ENCODE results near the gene ZNF578. TPM values are rescaled to one million over a fixed set of nuclear protein-coding genes. Genes with fewer than 3 reads are reported as not detected.
"Not testable (repeated sequence)": the region's sequence is repeated elsewhere in the genome, so short reads cannot be mapped to it uniquely, and the experiment has no call there.

Gene ZNF578
- total RNA-seq, 1 donor from 2014 or later = not detected

- Mint-ChIP-seq H3K36me3 (ENCODE audit: low read depth) (no peaks in the 10 kb centered on the region), H3K9me3 (ENCODE audit: low read depth) (peaks cover 15% of the 10 kb centered on the region), H3K4me1 (ENCODE audit: low read depth) (peaks cover 16% of the 10 kb centered on the region), H3K27me3 (ENCODE audit: low read depth) (no peaks in the 10 kb centered on the region), H3K27ac (ENCODE audit: unreplicated experiment) (no peak overlapping the region), H3K4me3 (ENCODE audit: unreplicated experiment) (no peak overlapping the region)
- TF ChIP-seq CTCF (IDR thresholded peaks at IDR 0.05) = no peak
- no peak for DNase-seq (ENCODE audit: low spot score)
Observed at GRCh38 chr19:52524086-52524485, 70.7 kb downstream of the ZNF578 start.

DNA sequence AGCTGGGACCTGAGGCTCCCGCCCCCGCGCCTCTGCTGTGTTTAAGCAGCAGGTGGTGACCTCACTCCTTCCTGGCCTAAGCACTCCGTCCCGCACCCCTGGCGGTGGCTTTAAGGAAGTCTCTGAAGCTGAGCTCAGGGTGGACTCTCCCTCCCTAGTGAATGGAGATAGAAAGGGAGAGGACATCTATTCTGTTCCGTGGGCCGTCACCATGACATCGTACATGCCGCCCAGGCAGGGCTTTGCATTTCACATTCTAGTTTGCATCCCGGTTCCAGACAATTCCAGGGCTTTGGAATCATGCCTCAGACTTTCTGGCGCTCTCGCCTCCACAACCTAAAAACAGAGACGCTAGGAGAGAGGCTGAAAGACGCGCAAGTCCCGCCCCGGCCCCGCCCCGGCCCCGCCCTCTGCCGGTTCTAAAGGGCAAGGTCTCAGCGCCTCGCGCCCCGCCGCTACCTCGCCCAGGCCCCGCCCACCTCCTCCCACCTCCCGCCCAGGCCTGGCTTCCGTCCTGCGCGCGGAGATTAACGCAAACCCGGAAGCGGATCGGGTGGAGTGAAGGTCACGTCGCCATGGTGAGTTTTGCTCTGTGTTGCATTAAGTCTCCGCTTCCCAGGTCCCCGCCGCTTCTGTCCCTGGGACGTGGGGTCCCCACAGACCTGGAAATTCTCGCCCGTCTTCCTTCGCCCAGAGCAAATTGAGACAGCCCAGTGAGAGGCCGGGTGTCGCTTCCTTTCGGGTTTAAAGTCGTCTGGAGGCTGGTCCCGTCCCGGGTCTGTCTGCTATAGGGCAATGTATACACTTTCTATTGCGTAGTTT is 74.0 kb downstream of the ZNF578 start, which contains the start of gene ZNF808:
Gene ZNF808, plus strand, starts transcription at position 535 of the 822 bp plus-strand sequence. CDS start 15,617 bp downstream, outside the sequence.
- peaks cover under 1% of the 10 kb centered on the region for H3K9me3 Mint-ChIP-seq (ENCODE audit: low read depth)
- H3K4me3 Mint-ChIP-seq (ENCODE audit: unreplicated experiment) = peak within 1 kb of the TSS; percentile 98
- no peaks in the 10 kb centered on the region for H3K36me3 Mint-ChIP-seq (ENCODE audit: low read depth)
- TF ChIP-seq CTCF (IDR thresholded peaks at IDR 0.05) = peak; percentile 84
- H3K27me3 Mint-ChIP-seq (ENCODE audit: low read depth) = no peaks in the 10 kb centered on the region
- H3K4me1 Mint-ChIP-seq (ENCODE audit: low read depth) = peaks cover 17% of the 10 kb centered on the region
- peak within 1 kb of the TSS; percentile 99 for H3K27ac Mint-ChIP-seq (ENCODE audit: unreplicated experiment)
- peak; percentile 94 for DNase-seq (ENCODE audit: low spot score)

DNA sequence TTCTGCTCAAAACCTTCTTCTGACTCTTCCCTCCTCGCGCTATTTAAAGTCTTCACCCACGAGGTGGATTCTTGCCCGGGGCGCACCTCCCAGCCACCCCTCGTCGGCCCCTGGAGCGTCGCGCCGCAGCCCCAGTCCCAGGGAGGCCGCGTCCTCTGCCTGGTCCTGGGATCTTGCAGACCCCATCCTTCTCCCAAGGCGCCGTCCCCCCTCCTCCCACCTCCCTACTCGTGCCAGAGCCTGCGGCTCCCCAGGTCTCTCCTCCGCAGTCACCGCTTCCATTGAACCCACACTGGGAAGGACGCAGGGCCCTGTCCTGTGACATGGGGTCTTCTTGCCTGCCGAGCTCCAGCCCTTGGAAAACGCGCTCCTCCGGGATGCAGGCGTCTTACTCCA is 74.6 kb downstream of the ZNF578 start:
- Mint-ChIP-seq H3K36me3 (ENCODE audit: low read depth) (peaks cover 3% of the 10 kb centered on the region), H3K27me3 (ENCODE audit: low read depth) (no peaks in the 10 kb centered on the region), H3K27ac (ENCODE audit: unreplicated experiment) (peak overlapping the region; percentile 99), H3K4me3 (ENCODE audit: unreplicated experiment) (peak overlapping the region; percentile 98), H3K9me3 (ENCODE audit: low read depth) (no peaks in the 10 kb centered on the region), H3K4me1 (ENCODE audit: low read depth) (peaks cover 17% of the 10 kb centered on the region)
- no peak for DNase-seq (ENCODE audit: low spot score)
- no peak for TF ChIP-seq CTCF (IDR thresholded peaks at IDR 0.05)

DNA sequence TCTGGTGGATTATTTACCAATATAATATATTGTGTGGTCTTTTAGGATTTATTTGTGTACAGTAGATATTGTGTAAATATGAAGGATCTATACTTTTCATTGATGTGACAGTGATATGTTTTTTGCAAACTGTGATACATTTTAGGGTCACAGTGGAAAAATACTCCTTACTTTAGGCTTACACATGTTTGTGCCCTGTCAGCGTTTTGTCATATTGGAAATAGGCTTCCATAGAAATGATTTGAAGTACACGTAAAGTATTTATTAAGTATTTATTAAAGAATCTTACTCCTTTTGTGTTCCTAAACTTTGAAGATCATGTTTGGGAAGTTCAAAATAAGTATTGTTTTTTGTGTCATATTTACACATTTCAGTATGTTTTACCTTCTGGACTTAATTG is 79.1 kb downstream of the ZNF578 start:
- Mint-ChIP-seq H3K36me3 (ENCODE audit: low read depth) (peaks cover 5% of the 10 kb centered on the region), H3K27me3 (ENCODE audit: low read depth) (no peaks in the 10 kb centered on the region), H3K9me3 (ENCODE audit: low read depth) (no peaks in the 10 kb centered on the region), H3K27ac (ENCODE audit: unreplicated experiment) (no peak overlapping the region), H3K4me1 (ENCODE audit: low read depth) (peaks cover 36% of the 10 kb centered on the region), H3K4me3 (ENCODE audit: unreplicated experiment) (no peak overlapping the region)
- DNase-seq (ENCODE audit: low spot score) = no peak
- TF ChIP-seq CTCF (IDR thresholded peaks at IDR 0.05) = no peak

DNA sequence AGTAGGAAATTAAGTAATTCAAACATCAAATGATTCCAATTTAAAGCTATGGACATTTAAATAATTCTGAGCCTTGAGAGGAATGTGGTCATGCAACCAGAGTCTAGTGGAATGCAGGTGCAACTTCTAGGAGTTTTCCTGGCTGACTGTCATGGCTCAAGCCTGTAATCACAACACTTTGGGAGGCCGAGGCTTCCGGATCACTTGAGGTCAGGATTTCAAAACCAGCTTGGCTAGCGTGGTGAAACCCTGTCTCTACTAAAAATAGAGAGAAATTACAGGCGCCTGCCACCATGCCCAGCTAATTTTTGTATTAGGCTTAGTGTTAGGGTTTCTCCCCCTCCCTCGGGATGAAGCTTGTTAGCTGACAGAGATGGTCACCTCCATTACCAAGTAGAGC is 80.5 kb downstream of the ZNF578 start:
- Mint-ChIP-seq H3K27ac (ENCODE audit: unreplicated experiment) (no peak overlapping the region), H3K27me3 (ENCODE audit: low read depth) (no peaks in the 10 kb centered on the region), H3K4me3 (ENCODE audit: unreplicated experiment) (no peak overlapping the region), H3K4me1 (ENCODE audit: low read depth) (peaks cover 27% of the 10 kb centered on the region), H3K9me3 (ENCODE audit: low read depth) (no peaks in the 10 kb centered on the region), H3K36me3 (ENCODE audit: low read depth) (peaks cover 5% of the 10 kb centered on the region)
- DNase-seq (ENCODE audit: low spot score) = no peak
- no peak for TF ChIP-seq CTCF (IDR thresholded peaks at IDR 0.05)

GRCh38 chr19:52535385-52535770 is 82.0 kb downstream of the ZNF578 start:
- H3K27ac Mint-ChIP-seq (ENCODE audit: unreplicated experiment) = peak overlapping the region; percentile 74
- DNase-seq (ENCODE audit: low spot score); H3K27me3 Mint-ChIP-seq (ENCODE audit: low read depth): not testable (repeated sequence)

More at GRCh38 chr19:52535385-52535770, 82.0 kb downstream of the ZNF578 start:
- Mint-ChIP-seq H3K4me3 (ENCODE audit: unreplicated experiment) (peak overlapping the region; percentile 88), H3K4me1 (ENCODE audit: low read depth) (peaks cover 24% of the 10 kb centered on the region)
- H3K9me3 Mint-ChIP-seq (ENCODE audit: low read depth); H3K36me3 Mint-ChIP-seq (ENCODE audit: low read depth): not testable (repeated sequence)

All from chondrocyte (in vitro differentiated cells).